Iris pigment epithelial cell (primary cell): ENCODE measurements around the gene XRCC6.
"Not testable (repeated sequence)": the region's sequence is repeated elsewhere in the genome, so short reads cannot be mapped to it uniquely, and the experiment has no call there.

Experiments used
- DNase-seq: peaks from one replicate; pipeline ENCODE4 v3.0.0-alpha.2; 2011; ENCODE audit warnings: low read depth

XRCC6 gene

GRCh38 chr22:41621099-41621910 is at the start of gene XRCC6:
Gene XRCC6 (plus strand): TSS chr22:41621295. CDS start chr22:41622005, 710 bp downstream.
- peak; percentile 99 for DNase-seq

- DNase-seq = no peak
Measured at GRCh38 chr22:41571786-41572185, 49.3 kb upstream of the XRCC6 start.

GRCh38 chr22:41572305-41572704 is 48.8 kb upstream of the XRCC6 start:
- not testable (repeated sequence) for DNase-seq

GRCh38 chr22:41573677-41574076 is 47.4 kb upstream of the XRCC6 start:
- no peak for DNase-seq

- DNase-seq = no peak
Measured at GRCh38 chr22:41574847-41575381, 46.2 kb upstream of the XRCC6 start.

GRCh38 chr22:41575533-41575932 is 45.6 kb upstream of the XRCC6 start:
- DNase-seq = no peak

GRCh38 chr22:41576877-41577276 is 44.2 kb upstream of the XRCC6 start:
- DNase-seq = peak; percentile 58

GRCh38 chr22:41578114-41578513 is 43.0 kb upstream of the XRCC6 start:
- DNase-seq = no peak

GRCh38 chr22:41578818-41579217 is 42.3 kb upstream of the XRCC6 start:
- DNase-seq = no peak

- DNase-seq = no peak
Measured at GRCh38 chr22:41579297-41579996, 41.6 kb upstream of the XRCC6 start.

- DNase-seq = no peak
Measured at GRCh38 chr22:41579997-41580355, 41.1 kb upstream of the XRCC6 start.

GRCh38 chr22:41582694-41583093 is 38.4 kb upstream of the XRCC6 start:
- no peak for DNase-seq

- DNase-seq = no peak
Measured at GRCh38 chr22:41584881-41585280, 36.2 kb upstream of the XRCC6 start.

- no peak for DNase-seq
Measured at GRCh38 chr22:41585898-41586297, 35.2 kb upstream of the XRCC6 start.

- DNase-seq = no peak
Measured at GRCh38 chr22:41587347-41587723, 33.8 kb upstream of the XRCC6 start.

GRCh38 chr22:41589391-41590241 is 31.5 kb upstream of the XRCC6 start, which contains the start of gene PMM1:
Gene PMM1 (minus strand): TSS chr22:41589840. CDS start chr22:41589805, 35 bp downstream.
- peak; percentile 99 for DNase-seq

- DNase-seq = not testable (repeated sequence)
Measured at GRCh38 chr22:41593336-41593960, 27.6 kb upstream of the XRCC6 start.

GRCh38 chr22:41595703-41596102 is 25.4 kb upstream of the XRCC6 start:
- no peak for DNase-seq

- peak; percentile 46 for DNase-seq
Measured at GRCh38 chr22:41596776-41597634, 24.1 kb upstream of the XRCC6 start.

GRCh38 chr22:41597635-41597953 is 23.5 kb upstream of the XRCC6 start:
- DNase-seq = no peak

GRCh38 chr22:41598081-41598480 is 23.0 kb upstream of the XRCC6 start:
- peak; percentile 90 for DNase-seq
